Dedifferentiated amniotic fluid mesenchymal stem cell (primary cell): Measurements from ENCODE around the gene NPSR1.
"Not testable (repeated sequence)": the region's sequence is repeated elsewhere in the genome, so short reads cannot be mapped to it uniquely, and the experiment has no call there.

Experiments used
- DNase-seq: peaks from one replicate; pipeline ENCODE4 v3.0.0-alpha.2; 2016; ENCODE audit errors: extremely low spot score

The NPSR1 gene

DNA sequence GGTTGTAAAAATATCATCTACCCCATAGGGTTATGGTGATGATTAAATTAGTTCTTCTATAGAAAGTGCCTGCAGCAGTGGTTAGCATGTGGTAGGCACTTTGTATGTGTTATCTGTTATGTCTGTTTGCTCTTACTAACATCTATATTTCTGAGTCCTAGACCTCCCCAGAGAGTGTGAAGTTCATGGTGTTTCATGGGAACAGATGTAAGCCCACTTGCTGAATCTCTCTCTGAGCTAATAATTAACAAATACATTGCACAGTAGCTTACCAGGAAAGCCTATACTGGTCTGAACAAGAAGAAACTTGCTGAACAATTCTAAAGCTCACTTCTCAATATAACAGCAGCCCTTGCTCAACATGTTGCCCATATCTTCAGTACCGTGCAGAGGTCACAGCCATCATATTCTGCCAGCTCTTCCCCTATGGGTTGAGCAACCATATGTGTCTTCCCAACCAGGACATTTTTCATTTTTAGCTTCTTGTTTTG, 100.1 kb downstream of the NPSR1 start:
- DNase-seq, result no peak

DNA sequence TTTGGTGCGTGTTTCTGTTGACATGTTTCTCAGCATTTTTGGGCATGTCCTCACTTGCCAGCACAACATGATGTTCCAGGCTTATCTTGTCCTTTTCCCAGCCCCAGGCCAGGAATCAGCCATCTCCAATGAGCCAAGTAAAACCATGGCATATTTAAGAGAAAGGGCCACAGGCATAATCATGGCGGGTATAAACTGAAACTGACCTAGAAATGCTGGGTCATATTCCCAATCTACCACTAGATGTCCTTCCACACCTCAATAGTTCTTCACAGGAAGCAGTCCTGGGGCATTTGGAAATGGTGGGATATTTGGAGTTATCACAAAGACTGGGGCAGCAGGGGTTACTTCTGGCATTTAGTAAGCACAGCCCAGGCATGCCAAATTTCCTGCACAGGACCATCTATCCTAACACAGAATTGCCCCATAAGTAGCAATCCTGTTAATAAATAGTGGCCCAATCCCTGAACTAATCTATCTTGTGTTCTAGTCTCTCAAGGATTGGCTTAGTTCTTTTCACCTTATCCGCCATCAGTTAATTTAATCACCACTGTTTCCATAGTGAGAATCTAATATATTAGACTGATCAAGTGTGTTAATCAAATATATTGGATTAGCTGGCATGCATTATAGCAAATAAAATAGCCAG, 101.6 kb downstream of the NPSR1 start:
- no peak for DNase-seq

DNA sequence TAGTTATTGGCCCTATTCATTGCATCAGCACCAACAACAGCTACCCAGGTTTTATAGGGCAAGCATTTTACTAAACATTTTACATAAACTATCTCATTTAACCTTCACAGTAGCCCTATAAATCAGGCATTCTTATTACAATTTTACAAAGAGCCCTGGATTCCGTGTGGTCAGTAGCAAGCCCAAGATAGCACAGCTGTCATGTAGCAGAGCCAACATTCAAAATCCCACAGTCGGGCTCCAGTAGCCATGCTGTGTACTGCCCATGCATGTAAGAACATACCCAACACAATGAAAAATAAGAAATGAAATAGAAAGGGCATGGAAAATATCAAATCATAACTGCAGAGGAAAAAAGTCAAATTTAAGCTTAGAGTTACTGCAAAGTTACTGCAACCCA, 102.3 kb downstream of the NPSR1 start:
- DNase-seq, result no peak

DNA sequence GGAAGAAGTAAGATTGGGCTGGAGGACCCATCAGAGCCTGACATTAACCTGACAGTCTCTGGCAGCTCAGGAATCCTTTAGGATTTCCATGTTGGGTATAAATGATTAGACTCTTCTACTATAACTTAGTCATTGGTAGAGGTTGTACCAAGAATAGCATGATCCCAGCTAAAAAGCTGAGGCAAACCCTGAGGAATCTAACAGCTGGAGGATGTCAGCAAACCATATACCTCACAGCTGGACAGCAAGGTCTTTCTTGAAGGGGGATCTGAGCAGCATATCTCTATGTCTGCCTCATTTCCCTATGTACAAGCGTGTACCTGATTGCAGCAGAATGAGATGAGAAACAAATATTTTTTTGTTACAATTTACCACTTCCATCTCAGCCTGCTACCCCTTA, 103.2 kb downstream of the NPSR1 start:
- no peak for DNase-seq

DNA sequence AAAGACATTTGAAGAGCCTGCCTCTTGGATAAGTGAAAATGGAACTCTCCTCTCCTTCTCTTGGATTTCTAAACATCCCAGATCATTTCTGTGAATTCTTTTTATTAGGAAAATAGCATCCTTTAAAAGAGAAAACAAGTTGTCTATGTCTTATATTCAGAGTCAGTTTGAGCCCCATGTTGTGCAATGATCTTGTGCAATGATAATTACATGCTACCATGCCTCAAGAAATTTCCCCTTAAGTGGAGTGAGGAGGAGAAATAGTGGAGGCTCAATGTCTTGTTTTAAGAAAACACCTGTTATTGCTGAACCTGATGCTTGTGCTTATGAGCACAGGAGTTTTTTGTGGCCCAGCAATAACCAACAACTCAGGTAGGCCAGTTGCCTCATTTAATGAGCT, 103.6 kb downstream of the NPSR1 start:
- DNase-seq, result no peak

DNA sequence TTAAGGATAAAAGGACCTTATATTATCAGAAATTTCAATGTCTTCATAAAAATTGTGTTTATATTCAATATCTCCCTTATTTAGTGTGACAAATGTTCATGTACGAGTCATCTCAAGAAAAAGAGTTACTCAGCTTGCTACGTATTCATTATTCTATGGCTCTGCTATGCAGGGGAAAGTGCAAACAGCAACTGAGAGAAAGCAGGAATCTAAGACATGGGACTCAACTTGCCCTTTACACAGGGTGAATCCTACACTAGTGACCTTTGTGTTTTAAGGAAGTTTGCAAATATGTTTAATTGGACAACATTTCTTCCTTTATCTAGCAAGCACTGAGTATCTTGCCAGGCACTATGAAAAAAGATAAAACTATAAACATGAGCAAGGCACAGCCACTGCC, 104.7 kb downstream of the NPSR1 start:
- no peak for DNase-seq

DNA sequence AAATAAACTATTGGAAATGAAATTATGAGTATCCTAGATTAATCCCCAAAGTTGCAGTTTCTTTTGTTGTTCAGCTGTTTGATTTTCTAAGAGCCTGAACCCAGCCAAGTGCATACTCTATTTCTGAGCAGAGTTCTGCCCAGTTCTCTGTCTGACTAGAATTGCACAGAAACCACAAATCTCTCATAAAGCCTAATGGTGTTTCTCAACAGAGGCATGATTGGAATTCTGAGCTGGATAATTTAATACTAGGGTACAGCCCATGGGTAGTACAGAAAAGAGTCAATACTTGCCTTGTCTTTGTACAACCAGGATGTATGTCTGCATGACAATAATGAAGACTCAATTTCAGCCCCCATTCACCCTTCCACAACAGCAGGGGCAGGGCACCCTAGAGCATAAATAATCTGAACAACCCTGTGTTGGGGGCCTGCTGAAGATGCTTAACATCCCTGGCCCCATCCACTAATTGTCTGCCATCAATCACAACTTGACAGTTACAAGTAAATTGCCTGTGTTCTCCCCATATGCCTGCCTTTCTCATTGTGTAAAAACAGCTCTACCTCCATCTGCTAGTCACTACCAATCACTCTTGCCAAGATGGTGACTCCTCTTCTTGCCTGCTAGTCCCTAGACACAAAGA, 114.4 kb downstream of the NPSR1 start:
- DNase-seq, result no peak

DNA sequence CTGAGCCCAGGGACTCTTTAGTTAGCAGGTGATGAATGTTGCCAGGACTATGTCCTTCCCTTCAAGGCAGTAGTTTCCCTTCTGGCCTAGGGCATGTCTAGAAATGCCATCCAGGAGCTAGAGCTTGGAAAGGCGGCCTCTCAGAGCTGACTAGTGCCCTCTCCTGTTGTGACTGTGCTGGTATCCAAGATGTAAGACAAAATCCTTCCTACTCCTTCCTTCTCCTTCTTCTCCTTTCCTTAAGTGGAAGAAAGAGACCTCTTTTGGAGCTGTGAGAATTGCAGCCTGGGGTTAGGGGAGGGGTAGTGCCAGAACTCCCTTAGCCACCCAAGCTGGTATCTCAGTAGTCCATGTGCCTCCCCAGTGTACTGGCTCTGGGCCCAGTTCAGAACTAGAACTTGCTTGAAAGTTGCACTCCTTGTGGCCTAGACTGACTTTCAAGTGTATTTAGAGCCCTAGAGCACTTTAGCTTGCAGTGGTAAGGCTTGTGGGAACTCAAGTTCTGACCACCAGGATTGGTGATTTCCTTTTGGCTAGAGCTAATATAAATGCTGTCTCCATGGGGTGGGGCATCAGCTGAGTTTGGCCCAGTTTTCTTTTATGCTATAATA, 118.8 kb downstream of the NPSR1 start:
- no peak for DNase-seq

DNA sequence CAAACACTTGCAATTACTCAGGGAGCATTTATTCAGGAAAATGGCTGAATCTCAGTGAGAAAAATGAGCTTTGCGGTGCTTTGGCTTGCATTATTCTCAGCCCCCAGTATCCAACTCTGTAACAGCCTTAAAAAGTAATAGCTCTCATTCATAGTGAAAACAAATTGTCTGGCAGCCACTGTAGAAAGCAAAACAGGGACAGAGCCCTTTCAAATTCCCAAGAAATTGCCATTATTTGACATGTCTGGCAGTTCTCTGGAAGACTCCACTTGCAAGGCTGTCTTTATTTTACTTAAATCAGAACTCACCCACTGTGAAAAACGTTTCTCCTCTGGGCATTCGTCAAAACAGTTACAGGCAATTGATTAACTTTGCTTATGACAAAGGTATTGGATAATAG, 122.5 kb downstream of the NPSR1 start:
- DNase-seq, result no peak

DNA sequence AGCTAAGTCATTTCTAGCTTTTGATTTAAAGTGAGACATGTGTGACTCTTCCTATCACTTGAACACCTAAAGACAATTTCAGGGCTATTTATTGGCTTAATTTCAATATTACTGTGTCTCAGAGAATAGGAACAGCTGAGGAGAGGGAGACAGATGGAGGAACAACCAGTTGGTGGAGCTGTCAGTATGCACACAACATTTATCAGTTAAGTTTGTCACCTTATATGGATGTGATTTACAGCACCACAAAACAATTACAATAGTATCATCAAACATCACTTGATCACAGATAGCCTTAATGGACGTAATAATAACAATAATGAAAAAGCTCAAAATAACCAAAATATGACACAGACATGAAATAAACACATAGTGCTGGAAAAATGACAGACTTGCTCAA, 129.6 kb downstream of the NPSR1 start:
- DNase-seq, result no peak

DNA sequence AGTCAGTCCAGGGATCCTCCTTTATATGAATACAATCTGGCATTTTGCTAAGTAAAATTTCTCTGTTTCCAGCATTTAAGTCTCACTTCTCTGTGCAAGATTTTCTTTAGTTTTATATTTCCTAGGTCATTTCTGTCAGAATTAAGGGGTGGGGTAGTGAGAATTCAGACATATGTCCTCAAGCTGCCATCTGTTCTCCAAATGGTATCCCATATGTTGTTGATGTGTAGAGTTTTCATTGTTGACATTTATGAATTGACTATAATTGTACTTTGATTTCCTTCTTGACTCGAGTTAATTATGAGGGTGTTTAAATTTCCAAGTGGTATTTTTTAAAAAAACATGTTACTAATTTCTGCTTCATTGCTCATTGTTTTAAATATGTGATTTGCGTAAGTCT, 148.8 kb downstream of the NPSR1 start:
- DNase-seq, result no peak

DNA sequence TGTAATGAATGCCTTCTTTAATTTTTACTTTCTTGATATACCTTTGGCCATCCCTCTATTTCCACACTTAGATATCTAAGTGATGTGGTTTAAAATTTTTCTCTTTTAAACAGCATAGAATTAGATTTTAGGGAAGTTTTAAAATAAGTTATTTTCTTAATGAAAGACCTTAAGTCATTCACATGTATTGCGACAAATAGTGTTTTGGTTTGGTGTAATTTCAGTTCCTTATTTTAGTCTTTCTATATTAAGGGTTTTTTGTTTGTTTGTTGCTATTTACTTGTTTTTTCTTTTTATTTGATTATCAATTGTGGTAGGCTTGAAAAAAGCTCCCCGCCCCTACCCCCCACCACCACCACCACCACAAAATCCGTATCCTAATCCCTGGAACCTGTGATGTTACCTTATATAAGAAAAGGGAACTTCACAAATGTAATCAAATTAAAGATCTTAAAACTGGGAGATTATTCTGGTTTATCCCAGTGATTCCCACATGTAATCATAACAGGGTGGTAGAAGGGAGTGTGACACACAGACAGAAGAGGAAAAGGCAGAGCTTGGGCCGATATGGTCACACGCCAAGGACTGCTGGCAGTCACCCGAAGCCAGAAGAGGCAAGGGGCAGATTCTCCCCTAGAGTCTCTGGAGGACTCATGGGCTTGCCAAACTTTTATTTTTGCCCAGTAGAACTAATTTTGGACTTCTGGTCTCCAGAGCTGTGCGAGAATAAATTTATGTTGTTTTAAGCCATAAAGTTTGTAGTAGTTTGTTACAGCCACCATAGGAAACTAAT, 149.7 kb downstream of the NPSR1 start:
- no peak for DNase-seq

DNA sequence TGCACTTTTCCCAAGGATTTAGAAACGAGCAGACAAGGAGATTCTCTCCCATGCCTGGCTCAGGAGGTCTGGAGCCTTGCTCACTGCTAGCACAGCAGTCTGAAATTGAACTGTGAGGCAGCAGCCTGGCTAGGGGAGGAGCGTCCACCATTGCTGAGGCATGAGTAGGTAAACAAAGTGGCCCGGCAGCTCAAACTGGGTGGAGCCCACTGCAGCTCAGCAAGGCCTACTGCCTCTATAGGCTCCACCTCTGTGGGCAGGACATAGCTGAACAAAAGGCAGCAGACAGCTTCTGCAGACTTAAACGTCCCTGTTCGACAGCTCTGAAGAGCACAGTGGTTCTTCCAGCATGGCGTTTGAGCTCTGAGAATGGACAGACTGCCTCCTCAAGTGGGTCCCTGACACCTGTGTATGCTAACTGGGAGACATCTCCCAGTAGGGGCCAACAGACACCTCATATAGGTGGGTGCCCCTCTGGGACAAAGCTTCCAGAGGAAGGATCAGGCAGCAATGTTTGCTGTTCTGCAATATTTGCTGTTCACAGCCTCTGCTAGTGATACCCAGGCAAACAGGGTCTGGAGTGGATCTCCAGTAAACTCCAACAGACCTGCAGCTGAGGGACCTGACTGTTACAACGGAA, 156.3 kb downstream of the NPSR1 start:
- DNase-seq, result not testable (repeated sequence)

DNA sequence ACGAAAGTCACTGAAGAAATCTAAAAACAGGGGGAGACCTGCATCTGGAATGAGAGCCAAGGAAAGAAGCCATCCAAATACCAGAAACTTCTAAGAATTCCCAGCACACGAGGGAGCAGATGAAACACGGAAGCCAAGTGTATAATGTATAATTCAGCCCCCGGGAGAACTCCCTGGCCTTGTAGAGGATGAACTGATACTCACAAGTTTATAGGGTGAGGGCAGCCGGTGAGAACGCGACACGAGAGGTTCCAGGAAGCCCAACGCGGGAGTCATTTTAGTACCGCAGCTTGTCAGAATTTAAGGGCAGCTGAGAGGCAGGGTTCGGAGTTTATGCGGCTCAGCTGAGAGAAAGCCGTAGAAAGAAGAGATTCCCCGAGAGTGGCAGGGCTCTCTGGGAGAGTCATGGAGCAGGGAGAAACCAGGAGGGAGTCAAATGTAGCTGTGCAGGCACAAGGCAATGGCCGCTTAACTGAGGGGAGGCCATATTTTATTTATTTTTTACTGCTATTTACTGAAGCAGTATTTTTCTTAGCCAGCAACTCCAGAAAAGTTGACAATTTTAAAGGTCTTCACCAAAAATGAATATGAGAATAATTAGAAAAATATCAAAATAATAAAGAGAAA, 164.0 kb downstream of the NPSR1 start:
- DNase-seq, result no peak

DNA sequence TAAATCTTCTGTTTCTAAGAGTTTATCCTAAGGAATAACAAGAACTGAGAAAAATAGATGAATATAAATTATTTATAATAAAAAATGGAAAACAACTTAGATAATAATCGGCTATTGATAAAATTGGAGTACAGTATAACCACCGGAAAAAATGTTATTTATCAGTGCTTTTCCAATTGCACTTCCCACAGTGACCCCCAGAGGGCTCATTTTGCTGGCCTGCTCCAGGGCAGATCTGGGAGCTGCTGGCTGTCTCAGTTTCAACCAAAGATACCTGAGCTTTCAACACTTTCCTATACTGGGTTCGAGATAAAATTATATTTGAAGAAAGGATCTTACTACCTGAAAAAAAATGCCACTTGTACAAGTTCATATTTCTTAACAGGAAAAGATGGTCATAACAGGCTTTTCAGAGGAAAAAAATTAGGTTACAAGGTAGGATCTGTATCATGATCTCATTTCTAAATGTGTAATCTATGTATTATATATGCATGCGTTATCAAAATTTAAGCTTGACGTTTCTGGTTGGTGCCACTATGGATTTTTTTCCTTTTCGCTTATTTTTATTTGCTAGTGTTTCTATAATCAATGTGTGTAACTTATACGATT, 165.7 kb downstream of the NPSR1 start:
- DNase-seq, result peak; percentile 62

DNA sequence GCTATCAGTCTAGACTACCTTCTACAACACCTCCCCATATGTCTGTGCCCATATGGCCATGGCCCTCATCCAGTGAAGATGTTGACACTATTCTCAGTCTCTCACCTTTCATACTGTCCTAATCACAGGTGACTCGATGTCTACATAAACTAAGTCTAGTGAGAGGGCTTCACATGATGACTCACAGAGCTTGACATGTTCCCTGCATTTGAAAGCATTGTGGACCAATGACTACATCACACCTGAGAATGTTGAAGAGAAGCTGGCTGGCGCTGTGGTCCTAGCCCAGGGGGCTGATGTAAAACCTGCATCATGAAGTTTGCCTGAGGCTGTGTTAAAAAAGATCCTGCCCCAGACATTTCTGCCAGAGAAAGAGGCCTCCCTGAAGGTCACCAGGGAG, 167.2 kb downstream of the NPSR1 start:
- DNase-seq, result no peak

DNA sequence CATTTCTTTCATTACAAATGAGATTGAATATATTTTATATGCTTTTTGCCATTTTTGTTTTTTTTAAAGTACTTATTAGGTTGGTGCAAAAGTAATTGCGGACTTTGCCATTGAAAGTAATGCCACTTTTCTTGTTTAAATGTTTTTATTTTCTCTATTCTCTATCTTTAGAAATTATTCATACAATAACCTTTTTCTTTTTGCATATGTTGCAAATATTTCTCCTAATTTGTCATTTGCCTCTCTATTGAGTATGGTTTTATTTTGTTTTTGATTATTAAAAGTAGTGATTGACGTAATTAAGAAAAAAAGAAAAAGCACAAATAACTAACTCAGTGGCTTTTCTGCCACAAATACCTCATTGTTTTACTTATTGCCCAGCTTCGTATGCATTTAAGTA, 172.4 kb downstream of the NPSR1 start:
- no peak for DNase-seq

DNA sequence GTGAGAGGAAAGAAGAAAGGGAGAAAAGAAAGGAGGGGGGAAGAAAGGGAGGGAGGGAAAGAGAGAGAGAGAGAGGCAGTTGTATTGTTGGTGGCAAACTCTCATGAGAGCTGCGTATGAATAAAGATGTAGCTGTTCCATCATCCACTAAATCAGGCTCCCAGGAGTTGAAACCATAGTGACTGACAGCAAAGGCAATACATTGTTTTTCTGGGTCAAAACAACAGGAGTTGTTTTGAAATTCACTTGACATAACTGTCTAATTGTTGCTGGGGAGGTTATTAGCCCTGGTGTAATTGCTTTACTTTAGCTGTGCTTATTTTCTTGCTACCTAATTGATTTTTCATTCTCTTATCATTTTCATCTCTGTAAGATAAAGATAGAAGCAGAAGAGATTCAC, 173.4 kb downstream of the NPSR1 start:
- no peak for DNase-seq

DNA sequence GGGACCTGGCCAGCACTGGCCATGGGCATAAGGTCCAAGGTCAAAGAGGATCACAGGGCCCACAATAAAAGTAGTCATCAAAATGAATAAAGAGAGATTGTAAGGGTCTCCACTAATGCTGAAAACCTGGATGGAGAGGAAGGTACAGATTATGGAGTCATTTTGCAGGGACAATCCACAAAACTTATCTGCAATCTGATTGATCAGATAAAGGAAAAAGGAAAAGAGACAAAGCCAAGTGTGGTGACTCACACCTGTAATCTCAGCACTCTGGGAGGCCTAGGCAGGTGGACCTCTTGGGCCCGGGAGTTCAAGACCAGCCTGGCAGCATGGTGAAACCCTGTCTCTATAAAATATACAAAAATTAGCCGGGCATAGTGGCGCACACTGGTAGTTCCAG, 174.0 kb downstream of the NPSR1 start:
- DNase-seq, result no peak

DNA sequence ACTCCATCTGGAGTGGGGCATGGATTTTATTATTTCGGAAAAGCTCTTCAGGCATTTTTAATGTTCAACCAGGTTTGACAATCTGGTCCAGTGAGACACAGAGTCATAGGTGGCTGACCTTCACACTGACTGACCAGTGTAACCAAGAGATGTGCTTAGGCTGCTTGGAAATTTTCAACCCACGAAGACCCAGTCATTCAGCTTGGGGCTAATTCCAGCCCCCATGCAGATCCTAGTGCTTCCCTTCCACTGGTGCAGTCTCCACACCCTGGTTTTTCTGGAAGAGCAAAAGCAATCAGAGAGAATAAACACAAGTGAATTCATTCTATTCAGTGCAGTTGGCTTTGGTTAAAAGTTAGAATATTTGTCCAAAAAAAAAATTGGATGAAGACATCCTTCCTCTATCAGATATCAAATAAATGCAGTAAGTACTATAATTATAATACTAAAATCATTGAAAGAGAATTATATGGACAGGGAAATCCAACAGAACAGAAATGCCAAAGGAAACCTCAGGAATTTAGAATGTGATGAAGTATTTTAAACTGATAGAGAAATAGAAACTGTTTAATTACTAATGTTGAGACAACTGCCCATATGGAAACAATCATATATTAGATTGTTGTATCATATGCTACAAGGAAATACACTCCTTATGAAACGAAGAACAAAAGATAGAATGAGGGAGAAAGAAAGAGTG, 178.0 kb downstream of the NPSR1 start:
- no peak for DNase-seq

DNA sequence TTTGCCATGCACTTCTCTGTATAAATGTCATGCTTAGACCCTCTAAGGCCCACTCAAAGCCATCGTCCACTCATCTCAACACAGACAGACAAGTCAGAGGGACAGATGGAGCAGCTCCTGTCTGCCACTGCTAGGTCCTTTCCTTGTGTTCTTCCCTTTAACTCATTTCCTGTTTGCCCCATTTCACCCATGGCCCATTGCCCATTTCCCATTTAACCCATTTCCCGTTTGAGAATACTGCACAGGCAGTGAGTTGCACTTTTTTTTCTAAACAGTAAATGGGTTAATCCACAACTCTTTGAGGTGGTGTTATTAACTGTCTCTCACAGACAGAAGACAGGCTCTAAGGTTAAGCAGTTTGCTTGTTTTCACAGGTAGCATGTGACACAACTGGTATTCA, 179.3 kb downstream of the NPSR1 start:
- no peak for DNase-seq
